ENCODE results near the gene CLEC4F. TPM values are rescaled to one million over a fixed set of nuclear protein-coding genes. Genes with fewer than 3 reads are reported as not detected.

The CLEC4F gene
- total RNA-seq, 1 experiment from 2014 or later, result not detected

DNA sequence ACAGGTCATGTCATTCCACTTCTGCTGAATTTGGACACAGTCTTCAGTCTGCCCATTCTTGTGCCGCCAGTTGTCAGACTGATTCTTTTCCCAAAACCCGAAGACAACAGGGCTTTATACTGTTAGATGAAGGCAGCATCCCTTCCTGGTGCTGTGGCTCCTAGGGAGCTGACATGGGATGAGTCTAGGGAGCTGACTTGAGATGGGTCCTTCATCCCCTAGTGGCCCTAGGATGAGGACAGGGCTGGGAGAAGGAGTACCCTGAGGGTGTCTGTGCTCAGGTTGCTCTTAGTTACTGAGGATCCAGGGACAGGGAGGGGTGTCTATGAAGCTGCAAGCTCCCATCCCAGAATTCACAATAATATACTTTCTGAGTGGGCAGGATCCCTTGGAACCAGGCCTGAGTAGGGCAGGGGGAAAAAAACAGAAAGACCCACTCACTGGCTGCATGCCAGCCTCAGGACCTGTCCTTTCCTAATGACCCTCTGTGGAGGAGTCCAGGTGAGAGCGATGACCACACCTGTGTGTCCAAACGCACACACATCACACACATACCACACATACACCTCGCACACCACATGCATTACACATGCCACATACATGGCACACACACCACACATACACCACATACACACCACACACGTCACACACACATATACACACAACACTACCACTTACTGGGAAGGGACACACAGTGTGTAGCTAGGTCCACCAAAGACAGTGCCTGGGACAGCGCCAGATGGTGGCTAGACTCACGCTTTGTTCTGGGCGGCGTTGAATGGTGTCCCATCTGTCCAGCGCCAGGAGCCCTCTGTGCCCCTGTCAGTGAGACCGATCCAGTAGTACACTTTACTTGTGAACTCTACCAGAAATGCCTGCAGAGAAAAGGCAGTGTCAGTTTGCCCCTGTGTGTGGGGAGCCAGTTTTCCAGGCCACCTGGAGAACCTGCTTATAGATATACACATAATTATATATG lies 11.1 kb downstream of the CLEC4F start:
- no peak for ATAC-seq
- Mint-ChIP-seq H3K4me1 (no peaks in the 10 kb centered on the region), H3K4me3 (no peak overlapping the region), H3K27me3 (ENCODE audit: low read depth) (peaks cover 36% of the 10 kb centered on the region), H3K36me3 (no peaks in the 10 kb centered on the region), H3K9me3 (no peaks in the 10 kb centered on the region), H3K27ac (no peak overlapping the region)
- no peak for TF ChIP-seq EMX1 (CRISPR knock-in tag; IDR thresholded peaks at IDR 0.05)
- no peak for TF ChIP-seq PRRX2 (CRISPR knock-in tag; IDR thresholded peaks at IDR 0.05)
- TF ChIP-seq ELF4 (CRISPR knock-in tag; IDR thresholded peaks at IDR 0.05; ENCODE audit: low read depth), result no peak
- TF ChIP-seq KAT7 (CRISPR knock-in tag; IDR thresholded peaks at IDR 0.05; ENCODE audit: borderline replicate concordance), result no peak
- TF ChIP-seq ZNF121 (CRISPR knock-in tag; IDR thresholded peaks at IDR 0.05), result no peak
- TF ChIP-seq, protein P1, sequence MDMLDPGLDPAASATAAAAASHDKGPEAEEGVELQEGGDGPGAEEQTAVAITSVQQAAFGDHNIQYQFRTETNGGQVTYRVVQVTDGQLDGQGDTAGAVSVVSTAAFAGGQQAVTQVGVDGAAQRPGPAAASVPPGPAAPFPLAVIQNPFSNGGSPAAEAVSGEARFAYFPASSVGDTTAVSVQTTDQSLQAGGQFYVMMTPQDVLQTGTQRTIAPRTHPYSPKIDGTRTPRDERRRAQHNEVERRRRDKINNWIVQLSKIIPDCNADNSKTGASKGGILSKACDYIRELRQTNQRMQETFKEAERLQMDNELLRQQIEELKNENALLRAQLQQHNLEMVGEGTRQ (CRISPR knock-in tag; IDR thresholded peaks at IDR 0.05), result no peak
- ChIA-PET CTCF (interaction anchor here (1.2 to 1.7 kb wide), 4 partner anchors 16 to 151 kb away, joined by 3 to 5 read pairs (median 4); no protein-coding TSS in a partner anchor), POLR2A (no interaction called here)
- no peak for DNase-seq (ENCODE audit: low spot score)

GRCh38 chr2:70807828-70808118 lies 12.6 kb downstream of the CLEC4F start:
- DNase-seq (ENCODE audit: low spot score) (no peak), ATAC-seq (no peak)
- Mint-ChIP-seq H3K36me3 (no peaks in the 10 kb centered on the region), H3K27ac (no peak overlapping the region), H3K4me1 (no peaks in the 10 kb centered on the region), H3K4me3 (no peak overlapping the region), H3K27me3 (ENCODE audit: low read depth) (peaks cover 30% of the 10 kb centered on the region), H3K9me3 (no peaks in the 10 kb centered on the region)
- CTCF ChIA-PET, result interaction anchor here (1.3 kb wide), 1 partner anchor 141 kb away, joined by 3 read pairs; no protein-coding TSS in a partner anchor
- POLR2A ChIA-PET, result no interaction called here
- TF ChIP-seq ZNF416 (CRISPR knock-in tag; IDR thresholded peaks at IDR 0.05) (no peak), TP53 (CRISPR knock-in tag; IDR thresholded peaks at IDR 0.05) (no peak), CREB1 (CRISPR knock-in tag; IDR thresholded peaks at IDR 0.05) (no peak), USF1 (CRISPR knock-in tag; IDR thresholded peaks at IDR 0.05) (no peak), NR2C2 (CRISPR knock-in tag; IDR thresholded peaks at IDR 0.05) (no peak), PREB (CRISPR knock-in tag; IDR thresholded peaks at IDR 0.05; ENCODE audit: borderline replicate concordance) (no peak), FOXP1 (CRISPR knock-in tag; IDR thresholded peaks at IDR 0.05; ENCODE audit: borderline replicate concordance) (no peak), ZNF232 (CRISPR knock-in tag; IDR thresholded peaks at IDR 0.05) (no peak), ATF3 (CRISPR knock-in tag; conservative IDR thresholded peaks at IDR 0.05) (no peak), ZNF138 (CRISPR knock-in tag; conservative IDR thresholded peaks at IDR 0.05) (no peak), HMGA2 (CRISPR knock-in tag; IDR thresholded peaks at IDR 0.05) (no peak), NR3C1 (CRISPR knock-in tag; conservative IDR thresholded peaks at IDR 0.05; ENCODE audit: low read depth) (no peak), ZNF423 (CRISPR knock-in tag; IDR thresholded peaks at IDR 0.05) (no peak), NFYB (CRISPR knock-in tag; conservative IDR thresholded peaks at IDR 0.05; ENCODE audit: low read depth) (no peak), AFF4 (CRISPR knock-in tag; IDR thresholded peaks at IDR 0.05; ENCODE audit: borderline replicate concordance) (no peak), SMAD4 (CRISPR knock-in tag; IDR thresholded peaks at IDR 0.05) (no peak)
- TF ChIP-seq, protein P2, sequence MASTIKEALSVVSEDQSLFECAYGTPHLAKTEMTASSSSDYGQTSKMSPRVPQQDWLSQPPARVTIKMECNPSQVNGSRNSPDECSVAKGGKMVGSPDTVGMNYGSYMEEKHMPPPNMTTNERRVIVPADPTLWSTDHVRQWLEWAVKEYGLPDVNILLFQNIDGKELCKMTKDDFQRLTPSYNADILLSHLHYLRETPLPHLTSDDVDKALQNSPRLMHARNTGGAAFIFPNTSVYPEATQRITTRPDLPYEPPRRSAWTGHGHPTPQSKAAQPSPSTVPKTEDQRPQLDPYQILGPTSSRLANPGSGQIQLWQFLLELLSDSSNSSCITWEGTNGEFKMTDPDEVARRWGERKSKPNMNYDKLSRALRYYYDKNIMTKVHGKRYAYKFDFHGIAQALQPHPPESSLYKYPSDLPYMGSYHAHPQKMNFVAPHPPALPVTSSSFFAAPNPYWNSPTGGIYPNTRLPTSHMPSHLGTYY (CRISPR knock-in tag; IDR thresholded peaks at IDR 0.05), result no peak
- TF ChIP-seq, protein P3, sequence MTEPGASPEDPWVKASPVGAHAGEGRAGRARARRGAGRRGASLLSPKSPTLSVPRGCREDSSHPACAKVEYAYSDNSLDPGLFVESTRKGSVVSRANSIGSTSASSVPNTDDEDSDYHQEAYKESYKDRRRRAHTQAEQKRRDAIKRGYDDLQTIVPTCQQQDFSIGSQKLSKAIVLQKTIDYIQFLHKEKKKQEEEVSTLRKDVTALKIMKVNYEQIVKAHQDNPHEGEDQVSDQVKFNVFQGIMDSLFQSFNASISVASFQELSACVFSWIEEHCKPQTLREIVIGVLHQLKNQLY (CRISPR knock-in tag; IDR thresholded peaks at IDR 0.05), result no peak
- TF ChIP-seq, protein P4, sequence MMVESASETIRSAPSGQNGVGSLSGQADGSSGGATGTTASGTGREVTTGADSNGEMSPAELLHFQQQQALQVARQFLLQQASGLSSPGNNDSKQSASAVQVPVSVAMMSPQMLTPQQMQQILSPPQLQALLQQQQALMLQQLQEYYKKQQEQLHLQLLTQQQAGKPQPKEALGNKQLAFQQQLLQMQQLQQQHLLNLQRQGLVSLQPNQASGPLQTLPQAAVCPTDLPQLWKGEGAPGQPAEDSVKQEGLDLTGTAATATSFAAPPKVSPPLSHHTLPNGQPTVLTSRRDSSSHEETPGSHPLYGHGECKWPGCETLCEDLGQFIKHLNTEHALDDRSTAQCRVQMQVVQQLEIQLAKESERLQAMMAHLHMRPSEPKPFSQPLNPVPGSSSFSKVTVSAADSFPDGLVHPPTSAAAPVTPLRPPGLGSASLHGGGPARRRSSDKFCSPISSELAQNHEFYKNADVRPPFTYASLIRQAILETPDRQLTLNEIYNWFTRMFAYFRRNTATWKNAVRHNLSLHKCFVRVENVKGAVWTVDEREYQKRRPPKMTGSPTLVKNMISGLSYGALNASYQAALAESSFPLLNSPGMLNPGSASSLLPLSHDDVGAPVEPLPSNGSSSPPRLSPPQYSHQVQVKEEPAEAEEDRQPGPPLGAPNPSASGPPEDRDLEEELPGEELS (CRISPR knock-in tag; IDR thresholded peaks at IDR 0.05), result no peak

All from WTC11 (cell line).